GM11168 (cell line): ENCODE data around the gene TH.
"Not testable (repeated sequence)": the region's sequence is repeated elsewhere in the genome, so short reads cannot be mapped to it uniquely, and the experiment has no call there.

Experiments
- in situ Hi-C: fragments of 300-500 bp; cut with MboI; formaldehyde crosslinking; loops from one replicate; pipeline ENCODE4 v1.12.0; 2022; ENCODE audit warnings: low sequenced_read_pairs; ENCODE audit not compliant: unreplicated experiment

Gene TH

DNA sequence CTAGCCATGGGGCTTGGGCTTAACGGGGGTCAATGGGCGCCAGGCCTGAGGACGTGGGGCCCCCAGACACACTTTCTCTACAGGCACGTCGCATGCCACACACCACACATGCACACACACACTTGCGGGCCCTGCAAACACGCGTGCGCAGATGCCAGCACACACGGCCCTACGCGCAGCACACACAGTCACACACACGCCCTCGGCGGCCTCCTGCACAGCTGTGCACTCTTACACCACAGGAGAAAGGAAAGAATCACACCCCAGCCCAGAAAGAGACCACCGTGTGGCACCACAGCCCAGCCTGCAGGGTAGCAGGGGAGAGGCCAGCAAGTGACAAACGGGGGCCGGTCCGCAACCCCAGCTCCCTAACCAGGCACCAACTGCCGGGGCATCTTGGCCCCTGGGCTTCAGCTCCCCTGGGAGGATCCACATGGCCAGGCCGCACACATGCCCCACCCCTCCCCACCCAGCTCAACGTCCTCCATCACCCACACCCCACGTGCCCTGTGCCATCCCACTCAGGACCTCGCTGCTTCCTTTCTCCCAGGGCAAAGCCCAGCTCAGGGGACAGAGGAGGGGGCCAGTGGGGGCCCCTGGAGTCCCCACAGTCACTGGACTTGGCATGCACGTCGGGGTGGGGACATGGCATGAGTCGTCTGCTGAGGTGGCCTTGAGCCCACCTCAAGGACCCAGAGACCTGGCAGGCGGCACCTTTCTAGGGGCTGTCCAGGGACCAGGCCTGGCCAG lies 26.3 kb upstream of the TH start:
- in situ Hi-C loops, result no loop called here

DNA sequence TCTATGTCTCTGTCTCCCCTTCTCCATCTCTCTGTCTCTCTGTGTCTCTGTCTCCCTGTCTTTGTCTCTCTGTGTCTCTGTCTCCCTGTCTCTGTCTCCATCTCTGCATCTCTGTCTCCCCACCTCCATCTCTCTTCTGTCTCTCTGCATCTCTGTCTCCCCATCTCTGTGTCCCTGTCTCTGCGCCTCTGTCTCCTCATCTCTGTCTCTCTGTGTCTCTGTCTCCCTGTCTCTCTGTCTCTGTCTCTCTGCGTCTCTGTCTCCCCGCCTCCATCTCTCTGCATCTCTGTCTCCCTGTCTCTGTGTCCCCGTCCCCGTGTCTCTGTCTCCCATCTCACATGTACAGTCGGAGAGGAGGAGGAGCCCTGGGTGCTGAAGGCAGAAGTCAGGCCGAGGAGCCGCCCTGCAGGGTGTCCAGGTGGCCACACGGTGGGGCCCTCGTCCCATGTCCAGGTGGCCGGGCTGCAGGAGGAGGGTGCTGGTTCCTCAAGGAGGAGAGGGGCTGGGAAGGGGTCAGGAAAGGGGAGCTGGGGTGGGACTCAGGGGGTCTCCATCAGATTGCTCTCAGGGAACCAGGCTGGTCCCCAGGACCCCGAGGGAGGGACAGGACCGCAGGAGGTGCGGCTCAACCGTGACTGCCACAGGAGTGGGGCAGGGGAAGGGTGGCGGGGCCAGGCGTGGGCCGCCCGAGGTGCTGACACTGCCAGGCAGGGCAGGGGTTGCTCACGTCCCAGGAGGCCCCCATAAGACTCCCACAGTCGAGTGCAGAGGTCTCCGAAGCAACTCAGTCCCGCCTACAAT lies 25.6 kb upstream of the TH start:
- in situ Hi-C loops, result no loop called here

DNA sequence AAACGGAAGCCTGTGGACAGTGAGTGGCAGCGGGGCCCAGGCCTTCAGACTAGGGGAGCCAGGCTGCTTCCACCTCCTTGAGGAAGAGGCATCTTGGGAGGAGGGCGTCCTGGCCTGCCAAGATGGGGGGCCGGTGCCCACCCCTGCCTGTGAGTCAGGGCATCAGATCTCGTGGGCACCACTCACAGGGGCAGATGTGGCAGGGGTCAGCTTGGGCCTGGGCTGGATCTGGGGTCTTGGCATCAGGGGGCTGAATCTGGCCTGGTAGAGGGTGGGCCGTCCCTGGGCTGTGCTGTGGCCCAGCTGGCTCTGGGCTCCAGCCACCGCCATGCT lies 24.1 kb upstream of the TH start:
- in situ Hi-C loops, result no loop called here

DNA sequence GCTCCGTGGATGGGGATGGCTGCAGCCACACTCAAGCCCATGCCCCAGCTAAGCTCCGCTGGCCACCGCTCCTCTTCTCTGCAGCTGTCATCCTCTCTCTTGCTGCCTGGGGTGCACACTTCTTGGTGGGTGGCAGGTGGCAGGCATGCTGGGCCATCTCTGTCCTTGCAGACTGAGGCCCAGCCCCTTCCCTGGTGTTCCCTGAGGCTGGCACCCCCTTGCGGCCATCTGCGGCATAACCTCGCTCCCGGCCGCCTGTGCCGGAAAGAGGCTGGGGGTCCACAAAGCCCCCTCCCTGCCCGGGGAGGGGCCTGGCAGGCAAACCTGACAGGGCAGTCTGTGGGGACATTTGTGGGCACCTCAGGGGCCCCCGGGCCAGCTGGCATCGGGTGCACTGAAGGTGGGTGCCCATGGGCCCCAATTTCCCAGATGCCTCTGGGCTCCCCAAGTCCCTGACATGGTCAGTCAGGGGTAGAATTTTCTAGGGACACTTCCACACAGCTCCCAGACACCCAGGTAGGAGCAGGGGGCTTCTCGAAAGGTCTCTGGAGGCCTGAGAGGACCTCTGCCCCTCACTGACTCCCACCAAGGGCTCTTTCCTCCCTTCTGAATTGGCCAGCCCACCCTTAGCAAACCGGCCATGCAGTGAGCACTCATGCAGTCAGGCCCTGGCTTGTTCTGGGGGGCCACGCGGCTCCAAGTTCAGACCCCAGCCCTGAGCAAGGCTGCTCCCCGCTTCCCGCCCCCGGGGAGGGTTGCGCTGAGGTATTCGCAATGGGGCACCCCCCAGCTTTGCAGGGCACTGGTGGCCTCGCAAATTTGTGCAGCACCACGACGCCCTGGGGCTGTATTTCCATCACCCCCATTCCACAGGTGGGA lies 23.5 kb upstream of the TH start:
- in situ Hi-C loops, result no loop called here

DNA sequence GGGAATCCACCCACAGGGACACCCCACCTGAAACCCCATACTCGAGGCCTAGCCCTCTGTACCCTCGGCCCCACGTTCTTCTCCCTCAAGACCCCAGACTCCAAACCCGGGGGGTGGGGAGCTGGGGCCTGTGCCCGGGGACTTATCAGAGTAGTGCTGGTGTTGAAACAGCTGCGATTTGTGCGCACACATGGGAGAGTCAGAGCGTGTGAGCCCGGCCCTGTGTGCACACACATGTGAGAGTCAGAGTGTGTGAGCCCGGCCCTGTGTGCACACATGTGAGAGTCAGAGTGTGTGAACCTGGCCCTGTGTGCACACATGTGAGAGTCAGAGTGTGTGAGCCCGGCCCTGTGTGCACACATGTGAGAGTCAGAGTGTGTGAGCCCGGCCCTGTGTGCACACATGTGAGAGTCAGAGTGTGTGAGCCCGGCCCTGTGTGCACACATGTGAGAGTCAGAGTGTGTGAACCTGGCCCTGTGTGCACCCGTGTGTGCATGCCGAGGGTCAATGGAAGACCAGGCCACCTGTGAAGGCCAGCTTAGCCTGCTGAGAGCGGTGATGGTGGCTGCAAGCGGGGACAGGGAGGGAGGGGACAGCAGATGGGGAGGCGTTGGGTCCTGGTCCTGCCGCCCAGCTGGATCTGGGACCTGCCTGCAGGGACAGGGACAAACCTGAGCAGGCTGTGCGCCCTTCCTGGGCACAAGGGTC lies 22.4 kb upstream of the TH start:
- in situ Hi-C loops, result not testable (repeated sequence)

DNA sequence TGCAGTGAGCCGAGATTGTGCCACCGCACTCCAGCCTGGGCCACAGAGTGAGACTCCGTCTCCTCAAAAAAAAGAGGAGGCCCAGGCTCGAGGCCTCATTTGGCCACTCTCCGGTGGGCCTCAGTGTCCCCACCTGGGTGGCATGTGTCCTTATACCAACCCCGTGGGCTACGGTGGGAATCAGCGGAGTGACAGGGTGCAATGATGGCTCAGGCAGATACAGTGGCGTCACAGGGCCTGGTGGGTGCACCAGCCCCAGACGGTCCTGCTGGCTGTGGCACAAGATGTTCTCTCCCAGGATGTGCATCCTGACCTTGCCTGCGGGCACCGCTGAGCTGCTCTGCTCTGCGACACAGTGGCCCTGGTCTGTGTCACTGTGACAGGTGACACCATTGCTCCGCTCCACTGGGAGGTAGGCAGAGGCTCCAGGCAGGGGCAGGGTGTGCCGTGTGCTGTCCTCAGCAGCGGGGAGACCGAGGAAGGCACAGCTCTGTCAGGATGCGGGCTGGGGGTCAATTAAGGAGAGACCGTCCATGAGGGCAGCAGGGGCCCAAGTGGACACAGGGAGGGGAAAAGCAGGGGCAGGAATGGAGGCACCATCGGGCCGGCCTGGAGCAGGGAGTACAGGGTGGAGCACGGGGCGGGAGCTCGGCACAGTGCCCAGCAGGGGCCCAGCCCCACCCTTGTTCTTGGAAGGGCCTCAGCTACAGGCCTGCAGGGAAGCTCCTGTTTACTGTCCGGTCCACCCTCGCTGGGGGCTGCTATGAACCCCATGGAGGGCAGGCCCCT lies 21.7 kb upstream of the TH start:
- in situ Hi-C loops, result no loop called here

DNA sequence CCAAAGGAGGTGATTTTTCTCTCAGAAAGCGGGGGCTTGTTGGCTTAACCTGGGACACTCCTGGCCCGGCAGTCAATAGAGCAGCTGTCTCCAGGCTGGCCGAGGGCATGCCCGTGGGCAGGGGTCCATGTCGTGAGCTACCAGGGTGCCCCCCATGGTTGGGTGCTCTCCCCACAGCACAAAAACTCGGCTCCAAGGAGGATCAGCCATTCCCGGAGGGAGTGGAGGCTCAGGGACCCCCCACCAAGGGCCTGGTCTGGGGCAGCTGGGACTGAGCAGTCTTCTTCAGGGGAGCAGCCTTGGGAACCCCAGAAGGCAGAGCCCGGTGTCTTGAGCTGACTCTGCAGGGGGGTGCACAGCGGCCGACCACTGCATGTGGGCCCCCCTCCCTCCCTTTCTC lies 20.8 kb upstream of the TH start:
- in situ Hi-C loops, result no loop called here

DNA sequence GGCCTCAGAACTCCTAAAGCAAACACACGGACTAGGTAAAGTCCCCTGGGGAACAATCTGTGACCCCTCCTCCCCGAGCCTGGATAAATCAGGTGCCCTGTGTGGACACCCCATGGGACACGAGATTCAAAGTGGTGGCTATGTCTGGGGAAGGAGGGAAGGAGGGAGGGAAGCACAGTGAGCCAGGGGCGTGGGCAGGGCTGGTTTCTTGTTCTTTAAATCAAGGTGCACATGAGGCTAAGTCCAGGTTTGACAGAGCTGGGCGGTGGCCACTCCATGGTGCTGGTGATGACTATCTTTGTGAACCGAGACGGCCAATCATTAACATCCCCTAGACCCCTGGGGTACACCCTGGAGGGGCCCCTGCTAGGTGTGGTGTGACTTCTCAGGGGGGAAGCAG lies 20.3 kb upstream of the TH start:
- in situ Hi-C loops, result no loop called here

DNA sequence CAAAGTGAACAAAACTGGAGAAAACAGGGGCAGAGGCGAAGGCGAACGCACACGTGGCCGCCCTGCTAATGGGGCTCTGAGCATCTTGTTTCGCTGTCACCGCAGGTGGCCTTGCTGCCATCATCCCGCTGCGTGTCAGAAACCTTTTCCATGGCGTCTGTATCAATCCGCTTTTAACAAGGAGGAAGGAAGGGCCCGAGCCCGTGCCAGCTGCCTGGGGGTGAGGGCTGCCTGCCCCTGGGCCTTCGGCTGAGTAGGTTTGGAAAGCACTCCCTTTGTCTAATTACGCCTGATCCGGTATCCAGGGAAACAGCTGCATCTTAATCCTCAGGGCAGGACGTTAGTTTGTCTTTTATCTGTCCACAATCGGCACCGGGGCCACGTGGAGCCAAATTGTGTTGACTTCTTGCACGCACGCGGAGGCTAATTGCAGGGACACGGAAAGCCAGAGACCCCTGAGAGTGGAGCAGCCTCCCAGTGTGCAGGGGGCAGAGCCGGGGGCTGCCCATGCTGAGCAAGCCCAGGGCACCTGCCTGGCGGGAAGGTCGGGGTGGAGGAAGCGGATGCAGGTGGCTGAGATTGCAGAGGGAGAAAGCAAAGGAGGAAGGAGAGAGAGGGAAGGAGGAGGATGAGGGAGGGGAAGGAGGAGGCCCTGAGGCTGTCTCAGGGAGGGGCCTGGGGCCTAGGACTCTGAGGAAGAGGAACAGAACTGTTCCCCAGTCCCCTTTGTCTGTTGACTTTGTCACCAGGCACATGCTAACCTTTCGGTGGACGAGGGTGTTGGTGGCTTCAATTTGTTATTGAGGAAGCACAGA lies 19.2 kb upstream of the TH start:
- in situ Hi-C loops, result no loop called here

DNA sequence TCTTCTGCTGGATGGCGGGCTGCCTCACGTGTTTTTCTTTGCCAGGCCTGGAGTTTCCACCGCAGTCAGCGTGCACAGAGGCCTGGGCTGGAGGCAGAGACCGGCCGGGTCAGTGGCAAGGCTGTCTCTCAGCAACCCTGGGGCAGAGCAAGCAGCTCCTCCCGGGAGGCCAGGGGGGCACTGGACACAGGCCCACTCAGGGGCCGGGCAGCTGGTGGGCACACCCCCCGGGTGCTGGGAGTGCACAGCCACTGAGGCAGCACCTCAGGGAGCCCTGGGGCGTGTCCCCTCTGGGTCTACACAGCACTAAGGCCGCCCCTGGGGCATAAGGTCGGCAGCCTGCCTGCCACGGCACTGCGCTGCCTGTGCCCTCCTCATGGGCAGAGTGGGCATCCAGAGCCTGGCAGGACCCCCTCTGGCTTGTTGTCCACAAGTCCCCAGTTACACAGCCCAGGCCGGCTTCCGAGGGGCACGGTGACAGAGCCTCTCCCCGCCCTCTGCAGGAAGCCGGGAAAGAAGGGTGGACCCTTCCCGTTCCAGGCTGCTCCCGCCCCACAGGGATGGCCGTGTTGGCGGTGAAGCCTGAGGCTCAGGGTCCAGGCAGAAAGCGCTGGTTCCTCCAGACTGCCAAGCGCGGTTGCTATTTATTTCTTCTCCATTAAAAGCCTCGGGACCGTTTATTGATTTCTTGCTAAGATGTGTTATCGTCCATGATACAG lies 18.5 kb upstream of the TH start:
- in situ Hi-C loops, result no loop called here

DNA sequence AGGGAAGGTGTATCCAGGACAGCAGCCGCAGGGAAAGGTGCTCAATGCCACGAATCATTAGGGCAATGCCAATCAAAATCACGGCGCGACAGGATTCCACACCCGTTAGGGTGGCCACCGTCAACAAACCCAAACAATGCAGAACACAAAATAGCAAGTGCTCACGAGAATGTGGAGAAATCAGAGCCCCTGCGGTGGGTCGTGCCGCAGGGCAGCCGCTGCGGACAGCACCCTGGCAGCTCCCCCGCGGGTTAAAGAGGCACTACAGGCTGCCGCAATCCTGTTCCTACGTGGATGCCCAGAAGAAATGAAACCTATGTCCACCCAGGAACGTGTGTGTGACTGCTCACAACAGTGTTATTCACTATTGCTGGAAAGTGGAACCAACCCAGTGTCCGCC lies 17.1 kb upstream of the TH start:
- in situ Hi-C loops, result no loop called here

DNA sequence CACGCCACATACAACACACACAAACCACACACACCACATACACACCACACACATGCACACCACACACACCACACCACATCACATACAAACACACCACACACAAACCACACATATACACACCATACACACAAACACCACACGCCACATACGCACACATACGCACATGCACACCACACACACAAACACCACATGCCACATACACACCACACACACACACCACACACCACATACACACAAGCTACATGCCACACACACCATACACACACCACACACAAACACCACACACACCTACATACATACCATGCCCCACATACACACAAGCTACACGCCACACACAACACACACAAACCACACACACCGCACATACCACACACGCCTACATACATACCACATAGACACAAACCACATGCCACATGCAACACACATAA lies 15.7 kb upstream of the TH start:
- in situ Hi-C loops, result no loop called here

DNA sequence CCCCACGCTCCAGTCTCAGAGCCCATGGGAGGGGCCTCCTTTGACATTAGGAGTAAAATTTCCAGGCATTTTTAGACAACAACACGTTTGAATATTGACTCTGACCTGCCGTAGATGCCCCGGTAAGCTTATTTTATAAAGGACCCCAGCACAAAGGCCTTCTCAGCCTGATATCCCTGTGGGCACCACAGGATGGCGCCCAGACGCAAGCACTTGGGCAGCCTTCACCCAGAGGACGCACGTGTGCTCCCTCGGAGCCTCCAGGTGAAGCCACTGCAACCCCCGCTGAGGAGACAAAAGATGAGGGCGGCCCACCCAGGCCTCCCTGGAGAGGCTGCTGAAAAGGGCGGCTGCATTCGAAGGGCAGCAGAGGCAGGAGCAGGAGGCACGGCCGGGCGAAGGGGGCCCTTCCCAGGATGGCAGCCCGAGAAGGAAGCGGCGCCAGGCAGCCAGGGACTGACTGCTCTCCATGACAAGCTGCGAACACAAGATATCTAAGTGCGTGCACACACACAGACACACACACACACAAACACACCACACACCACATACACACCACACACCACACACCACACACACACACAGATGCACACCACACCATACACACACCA lies 15.2 kb upstream of the TH start:
- in situ Hi-C loops, result no loop called here

DNA sequence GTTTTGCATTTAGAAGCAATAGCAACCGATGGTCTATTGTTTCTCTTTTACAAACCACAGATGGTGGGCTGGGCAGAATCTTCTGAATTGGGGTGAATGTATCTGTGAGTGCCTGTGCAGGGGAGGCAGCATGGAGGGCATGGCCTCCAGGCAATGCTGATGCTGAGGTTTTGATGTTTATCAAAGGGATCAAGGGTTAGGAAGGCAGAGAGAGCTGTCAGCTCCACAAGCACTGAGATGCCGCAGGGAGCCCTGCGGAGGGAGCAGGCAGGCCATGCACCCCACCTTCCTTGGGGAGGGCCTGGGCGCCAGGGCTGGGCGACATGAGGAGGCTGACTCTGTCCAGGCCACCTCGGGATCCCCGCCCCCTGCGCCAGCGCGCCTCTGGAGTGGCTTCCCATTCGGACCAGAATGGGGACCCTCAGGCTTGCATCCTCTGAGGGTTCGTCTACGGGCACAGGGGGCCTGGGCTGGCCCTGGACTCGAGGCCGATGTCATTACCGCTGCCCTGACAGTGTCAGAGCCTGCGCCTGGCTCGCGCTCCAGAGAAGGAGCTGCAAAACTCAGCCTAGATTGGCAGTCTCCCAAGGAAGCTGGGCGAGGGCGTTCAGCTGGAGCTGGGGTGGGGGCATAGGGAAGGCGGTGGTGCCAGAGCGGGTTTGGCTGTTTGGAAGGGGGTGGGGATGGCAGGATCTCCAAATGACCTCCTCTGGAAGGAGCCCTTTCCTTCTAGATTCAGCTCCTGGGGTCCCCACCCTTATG lies 13.9 kb upstream of the TH start:
- in situ Hi-C loops, result no loop called here

DNA sequence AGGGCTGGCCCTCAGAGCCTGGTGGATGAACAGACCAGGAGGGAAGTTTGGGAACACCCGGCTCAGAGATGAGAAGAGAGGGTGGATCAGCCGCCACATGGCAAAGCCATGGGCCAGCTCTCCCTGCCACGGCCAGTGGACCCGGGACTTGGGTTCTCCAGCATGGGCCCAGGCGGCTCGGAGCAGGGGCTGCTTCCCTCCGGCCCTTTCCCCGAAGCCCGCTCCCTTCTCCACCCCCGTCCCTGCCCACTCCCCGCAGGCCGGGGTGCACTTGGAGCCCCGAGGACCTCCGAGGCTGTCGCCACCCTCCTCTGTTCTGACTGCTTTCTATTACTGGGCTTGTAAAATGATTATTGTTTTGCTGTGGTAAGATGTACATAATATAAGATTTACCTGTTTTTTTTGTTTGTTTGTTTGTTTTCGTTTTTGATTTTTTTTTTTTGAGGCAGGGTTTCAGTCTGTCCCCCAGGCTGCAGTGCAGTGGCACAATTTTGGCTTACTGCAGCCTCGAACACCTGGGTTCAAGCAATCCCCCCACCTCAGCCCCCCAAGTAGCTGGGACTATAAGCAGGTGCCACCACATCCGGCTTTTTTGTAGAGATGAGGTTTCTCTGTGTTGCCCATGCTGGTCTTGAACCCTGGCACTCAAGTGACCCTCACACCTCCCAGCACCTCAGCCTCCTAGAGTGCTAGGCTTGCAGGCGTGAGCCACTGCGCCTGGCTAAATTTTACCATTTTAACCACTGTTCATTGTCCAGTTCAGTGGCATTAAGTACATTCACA lies 11.3 kb upstream of the TH start:
- in situ Hi-C loops, result no loop called here

DNA sequence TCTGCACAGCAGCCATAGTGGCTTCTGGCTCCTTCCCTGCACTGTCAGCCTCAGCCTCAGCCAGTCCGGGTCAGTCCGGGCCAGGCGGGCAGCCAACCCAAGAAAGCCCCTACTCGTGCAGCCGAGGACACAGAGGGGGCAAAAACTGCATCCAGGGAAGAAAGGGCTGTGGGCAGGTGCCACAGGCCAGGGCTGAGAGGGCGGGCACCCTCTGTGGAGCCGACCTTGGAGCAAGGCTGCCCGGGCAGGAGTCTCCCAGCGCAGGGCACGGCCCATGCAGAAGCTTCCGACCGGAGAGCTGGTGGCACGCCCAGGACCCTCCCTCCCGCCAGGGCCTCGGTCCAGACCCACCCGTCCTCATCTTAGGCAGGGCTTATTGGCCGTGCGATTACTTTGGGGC lies 10.5 kb upstream of the TH start:
- in situ Hi-C loops, result no loop called here
